ENCODE measurements around the gene RSAD2. TPM values are rescaled to one million over a fixed set of nuclear protein-coding genes. Genes with fewer than 3 reads are reported as not detected.

RSAD2 gene
- total and polyA plus RNA-seq, 2 of the 4 experiments (the other 2 are of a cell fraction) = not detected

GRCh38 chr2:6838673-6839319 is 38.8 kb upstream of the RSAD2 start:
- in situ Hi-C loops (cut with MboI; ENCODE audit: low sequenced_read_pairs) (no loop called here), intact Hi-C loops (cut with micrococcal nuclease) (no loop called here), dilution Hi-C loops (cut with HindIII; ENCODE audit: low sequenced_read_pairs, unreplicated experiment) (no loop called here)
- TF ChIP-seq RFX5 (IDR thresholded peaks at IDR 0.05; ENCODE audit: low read depth, low read length) (no peak), CTCF (conservative IDR thresholded peaks at IDR 0.05; ENCODE audit: low read depth, low read length) (no peak)
- BruUV-seq (replicated peaks) = no TSS peak
- no peaks in the 10 kb centered on the region for H3K36me3 ChIP-seq (ENCODE audit: control insufficient read depth, insufficient read depth, low read length)
- H3K9ac ChIP-seq (ENCODE audit: low read depth, low read length) = no peak overlapping the region
- no peak overlapping the region for H3K18ac ChIP-seq (ENCODE audit: low read depth, low read length)
- H3K14ac ChIP-seq (replicated peaks; ENCODE audit: low read depth, low read length) = no peak overlapping the region
- H2BK5ac ChIP-seq (ENCODE audit: low read depth, low read length, poor library complexity, severe bottlenecking) = no peak overlapping the region
- H3K27ac ChIP-seq (ENCODE audit: insufficient read depth, low read length) = no peak overlapping the region
- no peak overlapping the region for H2BK120ac ChIP-seq (ENCODE audit: low read depth, low read length)
- ATAC-seq (ENCODE audit: low read depth) = no peak
- ChIA-PET CTCF (no interaction called here), POLR2A (ENCODE audit: unreplicated experiment) (no interaction called here)
- no peak overlapping the region for H4K91ac ChIP-seq (ENCODE audit: insufficient read depth, low read depth, low read length)
- no peak overlapping the region for H4K8ac ChIP-seq (ENCODE audit: low read depth in 2 of 2, low read length in 2 of 2)
- H2BK15ac ChIP-seq (ENCODE audit: low read depth, low read length) = no peak overlapping the region
- no peak overlapping the region for H4K5ac ChIP-seq (ENCODE audit: low read depth, low read length)
- no peak overlapping the region for H3K4me2 ChIP-seq (ENCODE audit: low read depth, low read length)
- no CpG with 5 or more reads among the region's 4 CpGs for WGBS, 2 experiments (ENCODE audit: extremely low coverage in 2 of 2, insufficient read length in 1 of 2)
- no peak overlapping the region for H3K4ac ChIP-seq (ENCODE audit: low read depth, low read length)
- peaks cover 2% of the 10 kb centered on the region; the same call in 1 of the 2 replicates for H3K9me3 ChIP-seq (ENCODE audit: control insufficient read depth, insufficient read depth, low read length)
- no peak overlapping the region for H3K56ac ChIP-seq (ENCODE audit: extremely low read depth, insufficient read depth, low read length)
- no peak overlapping the region for H2BK20ac ChIP-seq (ENCODE audit: low read depth, low read length)
- H3K9me1 ChIP-seq (ENCODE audit: insufficient read depth, low read length) = no peaks in the 10 kb centered on the region
- H3K79me1 ChIP-seq (ENCODE audit: low read depth in 1 of 2, low read length in 2 of 2) = no peaks in the 10 kb centered on the region
- no peak overlapping the region for H3K4me3 ChIP-seq (ENCODE audit: insufficient read depth, low read depth, low read length)
- H2AK9ac ChIP-seq (replicated peaks; ENCODE audit: low read depth, low read length, poor library complexity) = no peak overlapping the region
- H3K27me3 ChIP-seq (ENCODE audit: control insufficient read depth, insufficient read depth, low read length) = no peaks in the 10 kb centered on the region
- no peaks in the 10 kb centered on the region for H3K4me1 ChIP-seq (ENCODE audit: control insufficient read depth, insufficient read depth, low read length)
- H2AK5ac ChIP-seq (ENCODE audit: low read depth, low read length) = no peak overlapping the region
- no peak overlapping the region for H3K23ac ChIP-seq (ENCODE audit: low read depth, low read length)
- no peak for DNase-seq
- H4K20me1 ChIP-seq (ENCODE audit: insufficient read depth, low read length) = no peaks in the 10 kb centered on the region
- no peak overlapping the region for H2AFZ ChIP-seq (replicated peaks; ENCODE audit: low read length, poor library complexity)

All from IMR-90 (cell line).